Panc1 (cell line): ENCODE results near the gene STXBP1. TPM values are rescaled to one million over a fixed set of nuclear protein-coding genes. Genes with fewer than 3 reads are reported as not detected.

Experiments used
- ATAC-seq: fragments of 200-7000 bp; cut with Tn5 transposase; 2 replicates; pipeline ENCODE4 v1.9.1; 2020; ENCODE audit warnings: mild to moderate bottlenecking, moderate library complexity
- BruUV-seq: library from RNA; stranded (reverse); fragments of 400-500 nt; replicated peaks from 2 replicates; lab custom pipeline; 2021; lab: Mats Ljungman, UMichigan
- CTCF ChIA-PET: fragments of 300-600 bp; sonication (Branson Sonifier 250); formaldehyde crosslinking; loops from one replicate; lab custom pipeline; 2022; ENCODE audit warnings: antibody characterized with exemption; lab: Charles Lee
- POLR2A ChIA-PET: fragments of 300-600 bp; sonication (Branson Sonifier 250); formaldehyde crosslinking; loops from one replicate; lab custom pipeline; 2022; ENCODE audit warnings: antibody characterized with exemption; lab: Charles Lee
- DNase-seq: peaks from one replicate; pipeline ENCODE4 v3.0.0-alpha.2; 2010; ENCODE audit warnings: low read depth, low spot score
- H3K27ac ChIP-seq: 2 replicates; pipeline ENCODE4 v1.5.1; 2011; ENCODE audit warnings: mild to moderate bottlenecking, low read length, inconsistent platforms
- H3K27me3 ChIP-seq: fragments of 200-500 bp; sonication (Bioruptor generic); 2 replicates; pipeline ENCODE4 v1.6.0; 2014; ENCODE audit warnings: low read length, inconsistent platforms; ENCODE audit not compliant: control insufficient read depth, insufficient read depth
- H3K36me3 ChIP-seq: fragments of 200-500 bp; sonication (Bioruptor generic); 2 replicates; pipeline ENCODE4 v1.5.1; 2014; ENCODE audit warnings: inconsistent platforms, mild to moderate bottlenecking, low read length, moderate library complexity; ENCODE audit not compliant: control insufficient read depth, insufficient read depth
- H3K4me1 ChIP-seq: 2 replicates; pipeline ENCODE4 v1.5.1; 2011; ENCODE audit warnings: inconsistent platforms, mild to moderate bottlenecking, low read length, moderate library complexity; ENCODE audit not compliant: control insufficient read depth, insufficient read depth
- H3K4me3 ChIP-seq, 2 experiments: 2 replicates each; pipeline ENCODE4 v1.5.1; 2011 to 2012; ENCODE audit warnings: low read depth in 2 of 2, low read length in 2 of 2, mild to moderate bottlenecking in 2 of 2, inconsistent platforms in 1 of 2, moderate library complexity in 1 of 2
- H3K9me3 ChIP-seq: fragments of 200-500 bp; sonication (Bioruptor generic); 2 replicates; pipeline ENCODE4 v1.5.1; 2014; ENCODE audit warnings: low read depth, mild to moderate bottlenecking, inconsistent platforms, low read length, moderate library complexity; ENCODE audit not compliant: control insufficient read depth, insufficient read depth
- CTCF ChIP-seq: fragments of 450-650 bp; IDR thresholded peaks from 2 replicates; pipeline ENCODE4 v1.5.1; 2017; ENCODE audit warnings: mild to moderate bottlenecking
- POLR2AphosphoS5 ChIP-seq: IDR thresholded peaks from 2 replicates; pipeline ENCODE4 v1.6.1; 2012; ENCODE audit warnings: mild to moderate bottlenecking, low read depth, low read length, moderate library complexity
- REST ChIP-seq, 2 experiments: IDR thresholded peaks; 2 replicates each; pipeline ENCODE4 v1.6.1; 2011 to 2012; ENCODE audit warnings: low read depth in 2 of 2, control low read depth in 1 of 2, low read length in 1 of 2, mild to moderate bottlenecking in 1 of 2, moderate library complexity in 1 of 2; ENCODE audit not compliant: insufficient read depth in 1 of 2
- SIN3A ChIP-seq: IDR thresholded peaks from 2 replicates; pipeline ENCODE4 v1.6.1; 2012; ENCODE audit warnings: low read depth, mild to moderate bottlenecking, low read length, moderate library complexity, borderline replicate concordance; ENCODE audit not compliant: insufficient read depth
- TCF7L2 ChIP-seq: IDR thresholded peaks from 2 replicates; pipeline ENCODE4 v1.6.1; 2011; ENCODE audit warnings: mild to moderate bottlenecking, low read depth, low read length, inconsistent platforms
- in situ Hi-C: cut with HindIII; loops from 2 replicates; pipeline ENCODE4 v1.10.0; 2016; ENCODE audit warnings: low sequenced_read_pairs, low pct_unique_long_range_greater_than_20kb
- intact Hi-C: fragments of 100-400 bp; cut with micrococcal nuclease; formaldehyde crosslinking; loops from one replicate; pipeline ENCODE4 v1.10.0; 2022; ENCODE audit not compliant: unreplicated experiment
- total RNA-seq: library from RNA; stranded (reverse); gene quantifications from one replicate; pipeline ENCODE4 v1.2.1, GENCODE V29; 2021; ENCODE audit not compliant: unreplicated experiment

The STXBP1 gene
- total RNA-seq, 1 experiment from 2014 or later: 67.5 TPM

GRCh38 chr9:127570533-127571111 is 41.5 kb upstream of the STXBP1 start:
- in situ Hi-C loops (no loop called here), intact Hi-C loops (no loop called here)
- ATAC-seq (no peak), DNase-seq (no peak)
- ChIA-PET POLR2A (no interaction called here), CTCF (no interaction called here)
- H3K9me3 ChIP-seq: no peaks in the 10 kb centered on the region
- peaks cover 3% of the 10 kb centered on the region; the same call in 1 of the 2 replicates for H3K36me3 ChIP-seq
- no peak for TF ChIP-seq POLR2AphosphoS5
- TF ChIP-seq CTCF: no peak
- TF ChIP-seq SIN3A: no peak
- no peak for TF ChIP-seq REST (IDR thresholded peaks at IDR 0.05; ENCODE audit: insufficient read depth in 1 of 2, low read depth in 2 of 2, low read length in 1 of 2)
- TF ChIP-seq TCF7L2: no peak
- no peak overlapping the region for H3K4me3 ChIP-seq
- peak overlapping the region; percentile 81; the same call in 1 of the 2 replicates for H3K27ac ChIP-seq
- no peaks in the 10 kb centered on the region for H3K27me3 ChIP-seq
- BruUV-seq: no TSS peak
- peaks cover 43% of the 10 kb centered on the region for H3K4me1 ChIP-seq

DNA sequence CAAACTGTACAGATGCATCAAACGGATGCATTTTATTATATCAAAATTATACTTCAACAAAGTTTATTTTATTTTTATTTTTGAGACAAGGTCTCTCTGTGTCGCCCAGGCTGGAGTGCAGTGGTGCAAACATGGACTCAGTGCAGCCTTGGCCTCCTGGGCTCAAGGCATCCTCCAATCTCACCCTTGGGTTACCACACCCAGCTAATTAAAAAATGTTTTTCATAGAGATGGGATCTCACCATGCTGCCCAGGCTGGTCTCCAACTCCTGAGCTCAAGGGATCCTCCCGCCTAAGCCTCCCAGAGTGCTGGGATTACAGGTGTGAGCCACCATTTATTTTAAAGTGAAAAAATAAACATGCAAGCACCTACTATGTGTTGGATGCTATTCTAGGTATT is 40.1 kb upstream of the STXBP1 start:
- H3K4me1 ChIP-seq: peaks cover 34% of the 10 kb centered on the region
- intact Hi-C loops (no loop called here), in situ Hi-C loops (no loop called here)
- BruUV-seq: no TSS peak
- no peak for DNase-seq
- ATAC-seq: no peak
- peaks cover 3% of the 10 kb centered on the region; the same call in 1 of the 2 replicates for H3K36me3 ChIP-seq
- H3K4me3 ChIP-seq: no peak overlapping the region
- POLR2A ChIA-PET: no interaction called here
- no peak overlapping the region for H3K27ac ChIP-seq
- no peaks in the 10 kb centered on the region for H3K27me3 ChIP-seq
- H3K9me3 ChIP-seq: no peaks in the 10 kb centered on the region
- CTCF ChIA-PET: interaction anchor here (0.5 kb wide), 1 partner anchor 15 kb away, joined by 4 read pairs; no protein-coding TSS in a partner anchor
- TF ChIP-seq TCF7L2 (no peak), POLR2AphosphoS5 (no peak), CTCF (no peak), SIN3A (no peak), REST (IDR thresholded peaks at IDR 0.05; ENCODE audit: insufficient read depth in 1 of 2, low read depth in 2 of 2, low read length in 1 of 2) (no peak)
